Coronary artery (tissue), 2 donors: ENCODE data around the gene FGF13.

Experiments used
- DNase-seq: peaks from one replicate; pipeline ENCODE4 v3.0.0-alpha.2; 2017; ENCODE audit warnings: low spot score
- H3K27ac ChIP-seq, 2 donors: fragments of 200-600 bp; sonication (generic); one replicate each; pipeline ENCODE4 v1.5.1; 2016 to 2019
- H3K4me3 ChIP-seq: fragments of 200-600 bp; sonication (generic); 2 replicates; pipeline ENCODE4 v1.5.1; 2016; ENCODE audit warnings: mild to moderate bottlenecking, moderate library complexity
- TF ChIP-seq, protein P1 (sequence below): fragments of 200-600 bp; sonication (generic); IDR thresholded peaks from one replicate; pipeline ENCODE4 v1.5.1; 2019; ENCODE audit warnings: antibody characterized with exemption

The FGF13 gene

GRCh38 chrX:138669693-138670092 lies 41.8 kb downstream of the FGF13 start:
- no peak for DNase-seq
- Histone ChIP-seq H3K27ac (no peak overlapping the region), H3K4me3 (no peak overlapping the region)
- TF ChIP-seq, protein P1, sequence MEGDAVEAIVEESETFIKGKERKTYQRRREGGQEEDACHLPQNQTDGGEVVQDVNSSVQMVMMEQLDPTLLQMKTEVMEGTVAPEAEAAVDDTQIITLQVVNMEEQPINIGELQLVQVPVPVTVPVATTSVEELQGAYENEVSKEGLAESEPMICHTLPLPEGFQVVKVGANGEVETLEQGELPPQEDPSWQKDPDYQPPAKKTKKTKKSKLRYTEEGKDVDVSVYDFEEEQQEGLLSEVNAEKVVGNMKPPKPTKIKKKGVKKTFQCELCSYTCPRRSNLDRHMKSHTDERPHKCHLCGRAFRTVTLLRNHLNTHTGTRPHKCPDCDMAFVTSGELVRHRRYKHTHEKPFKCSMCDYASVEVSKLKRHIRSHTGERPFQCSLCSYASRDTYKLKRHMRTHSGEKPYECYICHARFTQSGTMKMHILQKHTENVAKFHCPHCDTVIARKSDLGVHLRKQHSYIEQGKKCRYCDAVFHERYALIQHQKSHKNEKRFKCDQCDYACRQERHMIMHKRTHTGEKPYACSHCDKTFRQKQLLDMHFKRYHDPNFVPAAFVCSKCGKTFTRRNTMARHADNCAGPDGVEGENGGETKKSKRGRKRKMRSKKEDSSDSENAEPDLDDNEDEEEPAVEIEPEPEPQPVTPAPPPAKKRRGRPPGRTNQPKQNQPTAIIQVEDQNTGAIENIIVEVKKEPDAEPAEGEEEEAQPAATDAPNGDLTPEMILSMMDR = no peak

- no peak overlapping the region for H3K27ac ChIP-seq
- no peak for DNase-seq
- no peak overlapping the region for H3K4me3 ChIP-seq
- TF ChIP-seq, protein P1 = no peak
Observed at GRCh38 chrX:138664466-138664865, 47.1 kb downstream of the FGF13 start.

GRCh38 chrX:138664016-138664415 lies 47.5 kb downstream of the FGF13 start:
- TF ChIP-seq, protein P1 = no peak

GRCh38 chrX:138651494-138651893 lies 60.0 kb downstream of the FGF13 start:
- Histone ChIP-seq H3K27ac (no peak overlapping the region), H3K4me3 (no peak overlapping the region)
- TF ChIP-seq, protein P1 = no peak
- no peak for DNase-seq

More at GRCh38 chrX:138664016-138664415, 47.5 kb downstream of the FGF13 start:
- Histone ChIP-seq H3K4me3 (no peak overlapping the region), H3K27ac (no peak overlapping the region)
- DNase-seq = no peak

- Histone ChIP-seq H3K4me3 (no peak overlapping the region), H3K27ac (no peak overlapping the region)
- DNase-seq = no peak
- TF ChIP-seq, protein P1 = no peak
Observed at GRCh38 chrX:138648568-138648967, 62.9 kb downstream of the FGF13 start.

DNA sequence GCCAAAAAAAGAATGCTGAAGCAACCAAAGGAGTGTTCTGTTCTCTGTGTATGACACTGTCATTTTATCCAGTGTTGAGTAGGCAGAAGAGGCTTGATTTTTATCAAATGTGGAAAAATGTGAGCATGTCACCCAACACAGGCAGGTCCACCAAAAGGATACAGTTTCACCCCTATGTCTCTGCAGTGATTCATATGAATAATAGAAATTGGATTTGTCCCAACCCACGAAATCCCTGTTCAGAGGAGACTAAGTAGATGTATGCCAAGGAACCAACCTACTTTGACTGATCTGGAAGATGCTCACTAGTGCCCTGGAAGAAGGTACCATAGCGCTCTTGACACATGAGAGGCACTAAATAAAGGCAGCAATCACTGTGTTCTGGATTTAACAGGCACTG lies 72.5 kb downstream of the FGF13 start:
- H3K4me3 ChIP-seq = no peak overlapping the region
- H3K27ac ChIP-seq = no peak overlapping the region
- DNase-seq = no peak
- TF ChIP-seq, protein P1 = no peak
